ENCODE measurements around the gene MAP3K5. TPM values are rescaled to one million over a fixed set of nuclear protein-coding genes. Genes with fewer than 3 reads are reported as not detected.

Gene MAP3K5
- total and polyA plus RNA-seq, 2 of the 8 experiments (the other 6 are each of a cell fraction or from before 2014, with no cell fraction given) = 0.63 to 2.6 TPM

DNA sequence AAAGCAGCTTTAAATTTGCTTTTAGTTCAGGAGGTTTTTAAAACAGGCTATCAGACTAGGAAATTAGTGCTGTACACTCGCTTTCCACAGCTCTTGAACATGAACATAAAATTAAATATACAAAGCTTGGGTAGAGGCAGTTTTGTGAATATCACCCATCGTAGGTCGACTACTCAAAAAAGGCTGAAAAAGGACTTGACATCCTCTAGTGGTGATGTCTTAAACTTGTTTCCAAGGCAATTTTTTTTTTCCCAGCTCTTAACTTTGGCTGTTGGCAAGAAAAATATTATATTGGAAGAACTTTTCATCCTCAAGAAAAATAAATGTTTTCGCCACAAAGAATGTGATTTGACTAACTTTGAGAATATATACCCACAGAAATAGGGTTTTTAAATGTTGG, 244.9 kb downstream of the MAP3K5 start:
- Histone ChIP-seq H3K4me2 (ENCODE audit: insufficient read depth in 1 of 2, low read depth in 2 of 2, low read length in 2 of 2) (no peak overlapping the region), H2BK120ac (replicated peaks; ENCODE audit: low read depth, low read length) (no peak overlapping the region), H3K56ac (replicated peaks; ENCODE audit: insufficient read length, low read depth, low read length) (no peak overlapping the region), H3K36me3 (ENCODE audit: control insufficient read depth in 2 of 4, insufficient read depth in 4 of 4, low read length in 3 of 4) (no peaks in the 10 kb centered on the region; a peak in 1 of 8 replicates), H2BK20ac (ENCODE audit: low read length) (no peak overlapping the region), H3K4me3 (ENCODE audit: extremely low read depth in 1 of 4, insufficient read depth in 2 of 4, low read depth in 3 of 4, low read length in 4 of 4) (no peak overlapping the region), H2AFZ (ENCODE audit: low read length) (no peak overlapping the region), H2AK5ac (ENCODE audit: low read depth, low read length) (no peak overlapping the region), H3K4me1 (replicated peaks in 1 of 4; ENCODE audit: control insufficient read depth in 3 of 4, insufficient read depth in 4 of 4, low read length in 3 of 4) (peaks cover 2 to 18% (median 5%) of the 10 kb centered on the region in 4 experiments; a peak in 6 of 7 replicates), H3K9me3 (ENCODE audit: insufficient read depth in 2 of 2, low read depth in 1 of 2, low read length in 1 of 2) (no peaks in the 10 kb centered on the region), H3K4ac (replicated peaks; ENCODE audit: insufficient read length, low read depth, low read length) (no peak overlapping the region), H3K23me2 (ENCODE audit: low read depth, low read length) (peaks cover 13% of the 10 kb centered on the region), H3K27me3 (replicated peaks in 1 of 4; ENCODE audit: control insufficient read depth in 3 of 4, extremely low read depth in 1 of 4, insufficient read depth in 3 of 4, low read length in 3 of 4) (peaks cover 0 to 10% (median 7%) of the 10 kb centered on the region in 4 experiments; a peak in 5 of 7 replicates), H2BK5ac (ENCODE audit: low read depth, low read length) (no peak overlapping the region), H3K27ac (ENCODE audit: low read depth, low read length) (no peak overlapping the region), H4K5ac (ENCODE audit: insufficient read length, low read depth, low read length) (no peak overlapping the region), H4K20me1 (replicated peaks in 1 of 2; ENCODE audit: control insufficient read depth in 1 of 2, insufficient read depth in 2 of 2, low read length in 2 of 2) (peaks cover 4 to 6% of the 10 kb centered on the region in 2 experiments), H3K9ac (replicated peaks in 1 of 4; ENCODE audit: extremely low read depth in 1 of 4, low read depth in 3 of 4, low read length in 3 of 4) (no peak overlapping the region), H3K79me2 (ENCODE audit: control insufficient read depth in 1 of 2, insufficient read depth in 2 of 2, low read length in 2 of 2) (peaks cover 8 to 71% of the 10 kb centered on the region in 2 experiments; a peak in 3 of 4 replicates), H2BK15ac (ENCODE audit: low read length) (no peak overlapping the region), H2BK12ac (ENCODE audit: low read depth, low read length) (no peak overlapping the region), H4K91ac (replicated peaks; ENCODE audit: insufficient read length, low read length) (no peak overlapping the region), H3K79me1 (ENCODE audit: low read depth, low read length) (no peaks in the 10 kb centered on the region; the same call in 1 of the 2 replicates), H3K23ac (ENCODE audit: insufficient read length) (no peak overlapping the region), H4K8ac (ENCODE audit: extremely low read depth, insufficient read depth, low read length) (no peak overlapping the region), H3K18ac (ENCODE audit: extremely low read depth, low read length) (no peak overlapping the region), H3K14ac (ENCODE audit: insufficient read length) (no peak overlapping the region)
- ChIA-PET CTCF (ENCODE audit: partially characterized antibody) (interaction anchor here (0.6 to 1.9 kb wide), 32 partner anchors 8 to 321 kb away, joined by 3 to 15 read pairs (median 3); no protein-coding TSS in a partner anchor), POLR2A (ENCODE audit: partially characterized antibody) (interaction anchor here (0.7 to 1.4 kb wide), 4 partner anchors 12 to 258 kb away, joined by 3 to 11 read pairs (median 5); partner anchors contain the start of gene BCLAF1)
- DNase-seq (ENCODE audit: low read depth in 1 of 2, low spot score in 2 of 2) (no peak), FAIRE-seq (no peak)
- WGBS, 2 experiments (ENCODE audit: extremely low coverage in 1 of 2, insufficient coverage in 1 of 2, insufficient read length in 1 of 2, insufficient replicate concordance in 2 of 2, low coverage in 1 of 2, low lambda C conversion rate in 2 of 2, missing lambda C conversion rate in 1 of 2) = 44% methylated on average over 4 of the region's 4 CpGs; no CpG with 5 or more reads in 1 of the 2 experiments
- TF ChIP-seq KDM4A (IDR thresholded peaks at IDR 0.05; ENCODE audit: low read depth, low read length, severe bottlenecking) = no peak
- TF ChIP-seq RAD21 (IDR thresholded peaks at IDR 0.05 in 1 of 2, conservative IDR thresholded peaks at IDR 0.05 in 1 of 2; ENCODE audit: low read depth in 2 of 2, low read length in 2 of 2) = peak; percentile 83 to 85
- TF ChIP-seq CTCF (IDR thresholded peaks at IDR 0.05; ENCODE audit: control extremely low read depth in 1 of 3, insufficient read depth in 1 of 3, low read depth in 1 of 3, low read length in 3 of 3) = peak in 2 of 3 experiments; percentile 55 to 67; a peak in 2 of 4 replicates
- no peak for TF ChIP-seq CREB1 (IDR thresholded peaks at IDR 0.05)

Measured in H1 (cell line).